Astrocyte (in vitro differentiated cells and primary cell): Measurements from ENCODE around the gene MADCAM1. TPM values are rescaled to one million over a fixed set of nuclear protein-coding genes. Genes with fewer than 3 reads are reported as not detected.

ENCODE experiments used
- DNase-seq: peaks from one replicate; pipeline ENCODE4 v3.0.0-alpha.2; 2010; ENCODE audit warnings: low read depth
- FAIRE-seq: peaks from 2 replicates; lab custom pipeline; 2011; peaks lifted over from hg19 to GRCh38; lab: Jason Lieb, UNC
- H2AFZ ChIP-seq: 2 replicates; pipeline ENCODE4 v1.6.0; 2012; ENCODE audit warnings: low read depth, low read length, inconsistent platforms
- H3K27ac ChIP-seq: 2 replicates; pipeline ENCODE4 v1.5.1; 2011; ENCODE audit warnings: low read depth, low read length, inconsistent platforms
- H3K27me3 ChIP-seq: 2 replicates; pipeline ENCODE4 v1.6.0; 2011; ENCODE audit warnings: low read length, inconsistent platforms; ENCODE audit not compliant: insufficient read depth
- H3K36me3 ChIP-seq: 2 replicates; pipeline ENCODE4 v1.5.1; 2011; ENCODE audit warnings: low read length, inconsistent platforms; ENCODE audit not compliant: insufficient read depth
- H3K4me1 ChIP-seq: 2 replicates; pipeline ENCODE4 v1.5.1; 2011; ENCODE audit warnings: low read length, inconsistent platforms; ENCODE audit not compliant: insufficient read depth
- H3K4me2 ChIP-seq: 2 replicates; pipeline ENCODE4 v1.6.0; 2012; ENCODE audit warnings: low read length, inconsistent platforms
- H3K4me3 ChIP-seq: 2 replicates; pipeline ENCODE4 v1.5.1; 2011; ENCODE audit warnings: low read depth, mild to moderate bottlenecking, low read length, inconsistent platforms; ENCODE audit not compliant: insufficient read depth
- H3K79me2 ChIP-seq: 2 replicates; pipeline ENCODE4 v1.6.0; 2012; ENCODE audit warnings: mild to moderate bottlenecking, low read length, inconsistent platforms; ENCODE audit not compliant: insufficient read depth
- H3K9ac ChIP-seq: 2 replicates; pipeline ENCODE4 v1.6.0; 2012; ENCODE audit warnings: mild to moderate bottlenecking, low read length, inconsistent platforms
- H3K9me3 ChIP-seq: 2 replicates; pipeline ENCODE4 v1.5.1; 2012; ENCODE audit warnings: low read depth, mild to moderate bottlenecking, low read length, inconsistent platforms; ENCODE audit not compliant: insufficient read depth
- H4K20me1 ChIP-seq: 2 replicates; pipeline ENCODE4 v1.6.0; 2012; ENCODE audit warnings: low read length, inconsistent platforms; ENCODE audit not compliant: insufficient read depth
- H3K27ac Mint-ChIP-seq: one replicate; pipeline ENCODE4 v1.8.0; 2021; ENCODE audit warnings: mild to moderate bottlenecking, mixed read lengths; ENCODE audit not compliant: unreplicated experiment
- H3K27me3 Mint-ChIP-seq: one replicate; pipeline ENCODE4 v1.8.0; 2021; ENCODE audit warnings: low read depth, mixed read lengths; ENCODE audit not compliant: unreplicated experiment
- H3K36me3 Mint-ChIP-seq: one replicate; pipeline ENCODE4 v1.8.0; 2021; ENCODE audit warnings: low read depth, mixed read lengths; ENCODE audit not compliant: unreplicated experiment
- H3K4me1 Mint-ChIP-seq: one replicate; pipeline ENCODE4 v1.8.0; 2021; ENCODE audit warnings: low read depth, mixed read lengths; ENCODE audit not compliant: unreplicated experiment
- H3K4me3 Mint-ChIP-seq: one replicate; pipeline ENCODE4 v1.8.0; 2021; ENCODE audit warnings: mild to moderate bottlenecking, moderate library complexity, mixed read lengths; ENCODE audit not compliant: unreplicated experiment
- H3K9me3 Mint-ChIP-seq: one replicate; pipeline ENCODE4 v1.8.0; 2021; ENCODE audit warnings: mild to moderate bottlenecking, mixed read lengths; ENCODE audit not compliant: unreplicated experiment
- CTCF ChIP-seq: IDR thresholded peaks from 2 replicates; pipeline ENCODE4 v1.5.1; 2011; ENCODE audit warnings: low read depth, mild to moderate bottlenecking, inconsistent platforms, low read length, moderate library complexity; ENCODE audit not compliant: insufficient read depth
- EZH2 ChIP-seq: IDR thresholded peaks from 2 replicates; pipeline ENCODE4 v1.6.1; 2012; ENCODE audit warnings: mild to moderate bottlenecking, low read length, inconsistent platforms; ENCODE audit not compliant: insufficient read depth
- total RNA-seq: library from RNA; stranded (reverse); gene quantifications from 2 replicates; pipeline ENCODE4 v1.2.1, GENCODE V29; 2021

Gene MADCAM1
- total RNA-seq, 1 donor from 2014 or later, result 0.57 TPM

DNA sequence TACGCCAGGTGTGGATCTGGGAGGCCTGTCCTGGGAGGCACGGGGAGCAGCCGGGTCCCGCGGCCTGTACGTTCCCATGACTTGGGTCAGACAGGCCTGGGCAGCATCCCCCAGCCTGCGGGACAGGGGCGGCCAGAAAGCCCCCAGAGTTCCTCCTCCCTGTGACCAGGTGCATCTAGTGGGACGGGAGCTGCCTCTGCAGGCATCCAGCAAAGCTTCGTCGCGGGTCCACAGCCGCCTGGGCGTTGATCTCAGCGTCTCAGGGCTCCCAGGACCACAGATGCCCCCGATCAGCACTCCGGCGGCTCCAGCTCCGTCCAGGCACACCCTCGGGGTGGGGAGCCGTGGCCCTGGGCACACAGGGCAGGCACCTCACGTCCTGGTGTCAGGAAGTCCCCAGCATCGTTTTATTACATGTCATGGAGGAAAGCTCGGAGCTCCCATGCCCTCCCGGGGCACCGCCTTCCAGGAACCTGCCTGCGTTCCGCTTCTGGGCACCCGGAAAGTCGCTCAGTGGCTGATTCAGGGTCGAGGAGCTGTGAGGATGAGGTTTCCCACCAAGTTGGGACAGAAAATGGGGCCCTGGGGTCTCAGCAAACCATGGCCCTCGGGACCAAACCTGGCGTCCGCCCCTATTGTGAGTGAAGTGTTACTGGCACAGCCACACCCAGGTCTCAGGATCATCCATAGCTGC, 46.0 kb downstream of the MADCAM1 start:
- Histone ChIP-seq H3K4me2 (no peak overlapping the region), H3K4me3 (no peak overlapping the region), H3K27ac (no peak overlapping the region), H3K36me3 (no peaks in the 10 kb centered on the region), H3K9me3 (no peaks in the 10 kb centered on the region), H3K79me2 (peaks cover 12% of the 10 kb centered on the region), H3K4me1 (no peaks in the 10 kb centered on the region), H3K27me3 (no peaks in the 10 kb centered on the region), H4K20me1 (peaks cover 27% of the 10 kb centered on the region), H3K9ac (no peak overlapping the region), H2AFZ (no peak overlapping the region)
- Mint-ChIP-seq H3K4me3 (no peak overlapping the region), H3K27me3 (no peaks in the 10 kb centered on the region), H3K4me1 (no peaks in the 10 kb centered on the region), H3K9me3 (no peaks in the 10 kb centered on the region), H3K36me3 (peaks cover 2% of the 10 kb centered on the region), H3K27ac (peak overlapping the region; percentile 41)
- no peak for TF ChIP-seq EZH2
- no peak for TF ChIP-seq CTCF
- FAIRE-seq (no peak), DNase-seq (no peak)

- no peaks in the 10 kb centered on the region for H3K4me1 Mint-ChIP-seq
- H3K4me1 ChIP-seq, result no peaks in the 10 kb centered on the region
- peak within 1 kb of the TSS; percentile 34 for H3K4me3 Mint-ChIP-seq
- H4K20me1 ChIP-seq, result peaks cover 14% of the 10 kb centered on the region
- H3K79me2 ChIP-seq, result peaks cover 2% of the 10 kb centered on the region
- H3K36me3 Mint-ChIP-seq, result peaks cover 2% of the 10 kb centered on the region
- DNase-seq (no peak), FAIRE-seq (no peak)
- H3K4me3 ChIP-seq, result no peak within 1 kb of the TSS
- no peaks in the 10 kb centered on the region for H3K27me3 ChIP-seq
- no peak within 1 kb of the TSS for H3K27ac ChIP-seq
- H3K4me2 ChIP-seq, result no peak within 1 kb of the TSS
- H3K36me3 ChIP-seq, result no peaks in the 10 kb centered on the region
- no peaks in the 10 kb centered on the region for H3K9me3 Mint-ChIP-seq
- no peaks in the 10 kb centered on the region for H3K9me3 ChIP-seq
- H3K27ac Mint-ChIP-seq, result peak within 1 kb of the TSS; percentile 75
- no peaks in the 10 kb centered on the region for H3K27me3 Mint-ChIP-seq
- H2AFZ ChIP-seq, result no peak within 1 kb of the TSS
- TF ChIP-seq EZH2, result no peak
- TF ChIP-seq CTCF, result no peak
- H3K9ac ChIP-seq, result no peak within 1 kb of the TSS
Measured at GRCh38 chr19:543910-544608, 47.8 kb downstream of the MADCAM1 start, which contains the start of gene GZMM. Gene GZMM, plus strand, starts transcription at chr19:544053. Its CDS starts 19 bp downstream, at chr19:544072.
